K562 (cell line): ENCODE measurements around the gene PELI2. TPM values are rescaled to one million over a fixed set of nuclear protein-coding genes. Genes with fewer than 3 reads are reported as not detected.

Experiments used
- ARID1B ChIP-seq: fragments of 450-650 bp; IDR thresholded peaks from 2 replicates; pipeline ENCODE4 v1.6.1; 2016; ENCODE audit warnings: antibody characterized with exemption, mild to moderate bottlenecking, inconsistent platforms
- ATF1 ChIP-seq, 2 experiments: fragments of 450-650 bp in 1 of 2; IDR thresholded peaks; 2 replicates each; pipeline ENCODE4 v1.6.1; 2016; ENCODE audit warnings: missing compliant biosample characterization in 1 of 2, missing genetic modification characterization in 1 of 2
- CBX3 ChIP-seq, 2 experiments: IDR thresholded peaks; 1 replicate in 1 of 2; 2 replicates in 1 of 2; pipeline ENCODE4 v1.6.1; 2012; ENCODE audit warnings: inconsistent platforms in 2 of 2, low read length in 2 of 2, borderline replicate concordance in 1 of 2, control low read depth in 1 of 2
- CEBPB ChIP-seq: fragments of 450-650 bp; IDR thresholded peaks from 2 replicates; pipeline ENCODE4 v1.6.1; 2016; ENCODE audit warnings: missing genetic modification characterization, missing compliant biosample characterization
- CTBP1 ChIP-seq: fragments of 450-650 bp; IDR thresholded peaks from 2 replicates; pipeline ENCODE4 v1.6.1; 2016; ENCODE audit warnings: borderline replicate concordance
- DACH1 ChIP-seq: fragments of 450-650 bp; IDR thresholded peaks from 2 replicates; pipeline ENCODE4 v1.6.1; 2018; ENCODE audit not compliant: partially characterized antibody
- EGR1 ChIP-seq: fragments of 450-650 bp; conservative IDR thresholded peaks from 2 replicates; pipeline ENCODE4 v1.6.1; 2017; ENCODE audit warnings: mild to moderate bottlenecking
- GABPA ChIP-seq: fragments of 200-800 bp; sonication (Bioruptor generic); conservative IDR thresholded peaks from 2 replicates; pipeline ENCODE4 v1.6.1; 2016; ENCODE audit warnings: low read depth, missing genetic modification characterization, missing compliant biosample characterization
- GTF3C2 ChIP-seq: IDR thresholded peaks from 3 replicates; pipeline ENCODE4 v1.6.1; 2011; ENCODE audit warnings: borderline replicate concordance, mild to moderate bottlenecking, moderate library complexity; ENCODE audit not compliant: insufficient read length; ENCODE audit errors: extremely low read depth
- HDAC1 ChIP-seq, 2 experiments: fragments of 450-650 bp; IDR thresholded peaks; 2 replicates each; pipeline ENCODE4 v1.6.1; 2016 to 2017; ENCODE audit warnings: inconsistent platforms in 1 of 2, mild to moderate bottlenecking in 1 of 2, moderate library complexity in 1 of 2
- HSF4 ChIP-seq: fragments of 250-450 bp; sonication (Bioruptor Pico); IDR thresholded peaks from 2 replicates; pipeline ENCODE4 v2.1.2; 2022; ENCODE audit warnings: mild to moderate bottlenecking, moderate library complexity, borderline replicate concordance
- ID3 ChIP-seq, 2 experiments: fragments of 250-450 bp in 1 of 2; fragments of 450-650 bp in 1 of 2; sonication (Bioruptor Pico) in 1 of 2; IDR thresholded peaks; 2 replicates each; pipeline versions ENCODE4 v1.6.1 to v1.8.0; 2016 to 2021; ENCODE audit warnings: mild to moderate bottlenecking in 2 of 2, moderate library complexity in 2 of 2, missing compliant biosample characterization in 1 of 2, missing genetic modification characterization in 1 of 2
- JUN ChIP-seq, 2 experiments: sonication (generic) in 1 of 2; formaldehyde crosslinking in 1 of 2; IDR thresholded peaks; 2 replicates each; pipeline versions ENCODE4 v1.6.1 to v1.8.0; 2012 to 2022; ENCODE audit warnings: borderline replicate concordance in 2 of 2, mild to moderate bottlenecking in 2 of 2, improper control_type of control experiment in 1 of 2, low read depth in 1 of 2, low read length in 1 of 2, missing genetic modification reagents in 1 of 2
- KDM1A ChIP-seq, 2 experiments: fragments of 450-650 bp; IDR thresholded peaks; 2 replicates each; pipeline ENCODE4 v1.6.1; 2016; ENCODE audit warnings: mild to moderate bottlenecking in 2 of 2
- MEF2D ChIP-seq: conservative IDR thresholded peaks from 2 replicates; pipeline ENCODE4 v1.6.1; 2016; ENCODE audit warnings: low read depth, missing genetic modification characterization, missing compliant biosample characterization
- RHOXF2B ChIP-seq: fragments of 250-450 bp; sonication (Bioruptor Pico); conservative IDR thresholded peaks from 2 replicates; pipeline ENCODE4 v1.5.1; 2021
- STAT5A ChIP-seq: IDR thresholded peaks from 2 replicates; pipeline ENCODE4 v1.6.1; 2012; ENCODE audit warnings: low read length, inconsistent platforms, borderline replicate concordance
- TEAD2 ChIP-seq: fragments of 450-650 bp; IDR thresholded peaks from 2 replicates; pipeline ENCODE4 v1.6.1; 2016; ENCODE audit warnings: missing genetic modification characterization, control low read depth, missing compliant biosample characterization
- TRIM24 ChIP-seq, 2 experiments: fragments of 450-650 bp; IDR thresholded peaks; 2 replicates each; pipeline ENCODE4 v1.6.1; 2016
- U2AF2 ChIP-seq: fragments of 200-400 bp; formaldehyde crosslinking; optimal IDR thresholded peaks from 2 replicates; pipeline ENCODE3; 2017; ENCODE audit warnings: low read depth, mild to moderate bottlenecking, low read length
- ZBTB5 ChIP-seq: fragments of 450-650 bp; IDR thresholded peaks from 2 replicates; pipeline ENCODE4 v1.6.1; 2017; ENCODE audit warnings: antibody characterized with exemption
- ZFP36 ChIP-seq: fragments of 150-350 bp; IDR thresholded peaks from 2 replicates; pipeline ENCODE4 v1.6.1; 2018; ENCODE audit warnings: low read length, low read depth; ENCODE audit not compliant: partially characterized antibody
- ZNF444 ChIP-seq: fragments of 250-450 bp; sonication (Bioruptor Pico); IDR thresholded peaks from 2 replicates; pipeline ENCODE4 v1.4.0; 2020; ENCODE audit warnings: mild to moderate bottlenecking, moderate library complexity
- polyA plus RNA-seq, 8 experiments: library from polyadenylated mRNA; depleted of rRNA in 4 of 8; stranded (reverse) in 5 of 8; unstranded in 3 of 8; fragments of >200 nt; fragmentation: Nextera tagmentation in 2 of 8; fragmentation: Illumina TruSeq in 1 of 8; extraction: Ambion mirVana in 2 of 8; extraction: Trizol in 1 of 8; gene quantifications; 2 replicates each; pipeline versions ENCODE4 v1.2.1 to v1.2.3, GENCODE V29; 2011 to 2014; ENCODE audit warnings: inconsistent platforms in 1 of 8, missing spikeins in 1 of 8
- total RNA-seq, 7 experiments: library from RNA; depleted of rRNA in 6 of 7; stranded (reverse); fragments of >200 nt in 6 of 7; fragmentation: Illumina TruSeq in 2 of 7; extraction: Trizol in 2 of 7; gene quantifications; 2 replicates each; pipeline versions ENCODE4 v1.2.1 to v1.2.3, GENCODE V29; 2011 to 2021; ENCODE audit warnings: low replicate concordance in 1 of 7

The PELI2 gene
- total and polyA plus RNA-seq, 9 of the 15 experiments (the other 6 are each of a cell fraction or from before 2014, with no cell fraction given): 0.20 to 1.5 (median 0.44) TPM

GRCh38 chr14:56219666-56220413 is 101.6 kb downstream of the PELI2 start (continued):
- no peak for TF ChIP-seq GTF3C2
- peak; percentile 57 for TF ChIP-seq DACH1
- peak; percentile 65; the same call in 1 of the 2 replicates for TF ChIP-seq STAT5A
- no peak for TF ChIP-seq RHOXF2B (CRISPR knock-in tag)
- TF ChIP-seq U2AF2: no peak
- TF ChIP-seq CEBPB (tag): peak; percentile 67
- TF ChIP-seq TEAD2: 0 out of 2 replicates have a peak, but pooled peaks have one; percentile 2
- TF ChIP-seq TRIM24 (IDR thresholded peaks at IDR 0.05): peak; percentile 59 to 85; a peak in 3 of 4 replicates
- TF ChIP-seq HDAC1 (IDR thresholded peaks at IDR 0.05): peak in 1 of 2 experiments; percentile 73; a peak in 2 of 4 replicates
- peak in 1 of 2 experiments; percentile 69; a peak in 1 of 3 replicates for TF ChIP-seq CBX3 (IDR thresholded peaks at IDR 0.05; ENCODE audit: borderline replicate concordance in 1 of 2, low read length in 2 of 2)
- TF ChIP-seq ZBTB5: no peak
- TF ChIP-seq ARID1B: peak; percentile 95
- TF ChIP-seq MEF2D: 0 out of 2 replicates have a peak, but pooled peaks have one; percentile 38
- no peak for TF ChIP-seq ID3 (CRISPR knock-in tag; IDR thresholded peaks at IDR 0.05)
- peak; percentile 33; the same call in 1 of the 2 replicates for TF ChIP-seq ID3 (tag; IDR thresholded peaks at IDR 0.05)
- peak; percentile 69 to 87 for TF ChIP-seq KDM1A (IDR thresholded peaks at IDR 0.05)
- TF ChIP-seq HSF4 (CRISPR knock-in tag): no peak
- no peak for TF ChIP-seq ZNF444 (CRISPR knock-in tag)
- 0 out of 2 replicates have a peak, but pooled peaks have one; percentile 14 for TF ChIP-seq EGR1
- peak; percentile 74 for TF ChIP-seq JUN (IDR thresholded peaks at IDR 0.05; ENCODE audit: borderline replicate concordance, low read depth, low read length)
- no peak for TF ChIP-seq JUN (CRISPR knock-in tag; IDR thresholded peaks at IDR 0.05; ENCODE audit: borderline replicate concordance)
- TF ChIP-seq ATF1 (CRISPR knock-in tag; IDR thresholded peaks at IDR 0.05): no peak
- TF ChIP-seq ATF1 (tag; IDR thresholded peaks at IDR 0.05): peak; percentile 77
- peak; percentile 62 for TF ChIP-seq GABPA (tag)
- TF ChIP-seq ZFP36: peak; percentile 16
- TF ChIP-seq CTBP1: peak; percentile 87
